H1 (cell line): Measurements from ENCODE around the gene PGBD4. TPM values are rescaled to one million over a fixed set of nuclear protein-coding genes. Genes with fewer than 3 reads are reported as not detected.

ENCODE experiments used
- CTCF ChIA-PET: fragments of 300-600 bp; sonication (Branson Sonifier 250); formaldehyde crosslinking; loops from one replicate; lab custom pipeline; 2021; ENCODE audit not compliant: partially characterized antibody; lab: Charles Lee
- POLR2A ChIA-PET: fragments of 300-600 bp; sonication (Branson Sonifier 250); formaldehyde crosslinking; loops from one replicate; lab custom pipeline; 2021; ENCODE audit warnings: inconsistent platforms; ENCODE audit not compliant: partially characterized antibody; lab: Charles Lee
- DNase-seq, 2 experiments: peaks; one replicate each; pipeline versions ENCODE4 v3.0.0 to v3.0.0-alpha.2; 2010 to 2022; ENCODE audit warnings: low spot score in 2 of 2, low read depth in 1 of 2, mixed read lengths in 1 of 2
- FAIRE-seq: peaks from 2 replicates; lab custom pipeline; 2011; peaks lifted over from hg19 to GRCh38; lab: Jason Lieb, UNC
- H2AFZ ChIP-seq: 2 replicates; pipeline ENCODE4 v1.8.1; 2012; ENCODE audit warnings: low read length, inconsistent platforms
- H2AK5ac ChIP-seq: 2 replicates; pipeline ENCODE4 v1.6.1; 2013; ENCODE audit warnings: low read depth, low read length
- H2BK120ac ChIP-seq: replicated peaks from 2 replicates; pipeline ENCODE3; 2013; ENCODE audit warnings: low read depth, low read length, inconsistent platforms
- H2BK12ac ChIP-seq: 2 replicates; pipeline ENCODE4 v1.6.1; 2013; ENCODE audit warnings: low read depth, low read length
- H2BK15ac ChIP-seq: 2 replicates; pipeline ENCODE4 v1.6.1; 2013; ENCODE audit warnings: low read length
- H2BK20ac ChIP-seq: 2 replicates; pipeline ENCODE4 v1.6.1; 2013; ENCODE audit warnings: low read length
- H2BK5ac ChIP-seq: 2 replicates; pipeline ENCODE4 v1.6.1; 2013; ENCODE audit warnings: low read depth, low read length
- H3K14ac ChIP-seq: 2 replicates; pipeline ENCODE4 v1.6.1; 2013; ENCODE audit warnings: inconsistent platforms; ENCODE audit not compliant: insufficient read length
- H3K18ac ChIP-seq: 2 replicates; pipeline ENCODE4 v1.6.1; 2013; ENCODE audit warnings: low read length; ENCODE audit errors: extremely low read depth
- H3K23ac ChIP-seq: 2 replicates; pipeline ENCODE4 v1.6.1; 2013; ENCODE audit warnings: inconsistent platforms; ENCODE audit not compliant: insufficient read length
- H3K23me2 ChIP-seq: 2 replicates; pipeline ENCODE4 v1.6.1; 2013; ENCODE audit warnings: low read depth, low read length
- H3K27ac ChIP-seq: 2 replicates; pipeline ENCODE4 v1.6.1; 2011; ENCODE audit warnings: low read depth, low read length, inconsistent platforms
- H3K27me3 ChIP-seq, 4 experiments: replicated peaks in 1 of 4; 1 replicate in 1 of 4; 2 replicates in 3 of 4; pipeline versions ENCODE4 v1.6.1 to v1.8.1; 2011 to 2013; ENCODE audit warnings: low read length in 3 of 4, mild to moderate bottlenecking in 3 of 4, inconsistent platforms in 2 of 4, mixed read lengths in 2 of 4, moderate library complexity in 1 of 4; ENCODE audit not compliant: control insufficient read depth in 3 of 4, insufficient read depth in 3 of 4; ENCODE audit errors: extremely low read depth in 1 of 4
- H3K36me3 ChIP-seq, 4 experiments: 2 replicates each; pipeline versions ENCODE4 v1.6.1 to v1.8.1; 2011 to 2013; ENCODE audit warnings: mild to moderate bottlenecking in 4 of 4, low read length in 3 of 4, moderate library complexity in 2 of 4, control low read depth in 1 of 4, inconsistent platforms in 1 of 4; ENCODE audit not compliant: insufficient read depth in 4 of 4, control insufficient read depth in 2 of 4
- H3K4ac ChIP-seq: replicated peaks from 2 replicates; pipeline ENCODE3; 2013; ENCODE audit warnings: low read length, low read depth, mixed read lengths, inconsistent platforms; ENCODE audit not compliant: insufficient read length
- H3K4me1 ChIP-seq, 4 experiments: replicated peaks in 1 of 4; 1 replicate in 1 of 4; 2 replicates in 3 of 4; pipeline versions ENCODE4 v1.6.1 to v1.8.1; 2011 to 2013; ENCODE audit warnings: low read length in 3 of 4, inconsistent platforms in 2 of 4, mixed read lengths in 1 of 4; ENCODE audit not compliant: insufficient read depth in 4 of 4, control insufficient read depth in 3 of 4
- H3K4me2 ChIP-seq, 2 experiments: 2 replicates each; pipeline versions ENCODE4 v1.6.1 to v1.8.1; 2011 to 2013; ENCODE audit warnings: low read depth in 2 of 2, low read length in 2 of 2, control low read depth in 1 of 2, inconsistent platforms in 1 of 2, mild to moderate bottlenecking in 1 of 2; ENCODE audit not compliant: insufficient read depth in 1 of 2
- H3K4me3 ChIP-seq, 4 experiments: fragments of 200-600, 300-600 bp in 1 of 4; sonication (generic), shearing (Covaris generic), sonication (Bioruptor Twin) in 1 of 4; 2 replicates each; pipeline versions ENCODE4 v1.5.1 to v1.8.1; 2011 to 2016; ENCODE audit warnings: low read length in 4 of 4, low read depth in 3 of 4, control low read depth in 2 of 4, inconsistent platforms in 2 of 4, mild to moderate bottlenecking in 2 of 4, mixed read lengths in 1 of 4, moderate library complexity in 1 of 4; ENCODE audit not compliant: insufficient read depth in 2 of 4; ENCODE audit errors: extremely low read depth in 1 of 4
- H3K56ac ChIP-seq: replicated peaks from 2 replicates; pipeline ENCODE3; 2013; ENCODE audit warnings: low read depth, mild to moderate bottlenecking, mixed read lengths, low read length, inconsistent platforms; ENCODE audit not compliant: insufficient read length
- H3K79me1 ChIP-seq: 2 replicates; pipeline ENCODE4 v1.6.1; 2013; ENCODE audit warnings: low read depth, low read length, control low read depth
- H3K79me2 ChIP-seq, 2 experiments: 2 replicates each; pipeline versions ENCODE4 v1.6.1 to v1.8.1; 2012 to 2013; ENCODE audit warnings: low read length in 2 of 2, mild to moderate bottlenecking in 2 of 2, inconsistent platforms in 1 of 2; ENCODE audit not compliant: insufficient read depth in 2 of 2, control insufficient read depth in 1 of 2
- H3K9ac ChIP-seq, 4 experiments: replicated peaks in 1 of 4; 1 replicate in 1 of 4; 2 replicates in 3 of 4; pipeline versions ENCODE4 v1.6.1 to v1.8.1; 2011 to 2013; ENCODE audit warnings: low read depth in 3 of 4, low read length in 3 of 4, control low read depth in 2 of 4, mild to moderate bottlenecking in 2 of 4, moderate library complexity in 2 of 4, inconsistent platforms in 1 of 4; ENCODE audit errors: extremely low read depth in 1 of 4
- H3K9me3 ChIP-seq, 2 experiments: 2 replicates each; pipeline versions ENCODE4 v1.6.1 to v1.8.1; 2012 to 2013; ENCODE audit warnings: mild to moderate bottlenecking in 2 of 2, moderate library complexity in 2 of 2, control low read depth in 1 of 2, inconsistent platforms in 1 of 2, low read depth in 1 of 2, low read length in 1 of 2, mixed read lengths in 1 of 2; ENCODE audit not compliant: insufficient read depth in 2 of 2
- H4K20me1 ChIP-seq, 2 experiments: replicated peaks in 1 of 2; 2 replicates each; pipeline versions ENCODE3 to v1.8.1; 2011 to 2013; ENCODE audit warnings: inconsistent platforms in 2 of 2, low read length in 2 of 2, mild to moderate bottlenecking in 1 of 2; ENCODE audit not compliant: insufficient read depth in 2 of 2, control insufficient read depth in 1 of 2
- H4K5ac ChIP-seq: 2 replicates; pipeline ENCODE4 v1.6.1; 2013; ENCODE audit warnings: low read length, low read depth, mixed read lengths, inconsistent platforms; ENCODE audit not compliant: insufficient read length
- H4K8ac ChIP-seq: 2 replicates; pipeline ENCODE4 v1.8.0; 2013; ENCODE audit warnings: mild to moderate bottlenecking, moderate library complexity, low read length, inconsistent platforms; ENCODE audit not compliant: insufficient read depth; ENCODE audit errors: extremely low read depth
- H4K91ac ChIP-seq: replicated peaks from 2 replicates; pipeline ENCODE3; 2013; ENCODE audit warnings: low read length, mixed read lengths, inconsistent platforms; ENCODE audit not compliant: insufficient read length
- ASH2L ChIP-seq: fragments of 200-600, 300-600 bp; sonication (generic); IDR thresholded peaks from one replicate; pipeline ENCODE4 v1.7.1; 2017; ENCODE audit warnings: low read length
- BACH1 ChIP-seq: IDR thresholded peaks from 2 replicates; pipeline ENCODE4 v1.6.1; 2012; ENCODE audit warnings: low read length, improper control_type of control experiment
- BCL11A ChIP-seq, 2 experiments: IDR thresholded peaks; one replicate each; pipeline ENCODE4 v1.6.1; 2011; ENCODE audit warnings: low read depth in 2 of 2, low read length in 2 of 2, mild to moderate bottlenecking in 2 of 2
- EP300 ChIP-seq, 2 experiments: IDR thresholded peaks; 1 replicate in 1 of 2; 2 replicates in 1 of 2; pipeline ENCODE4 v1.6.1; 2011 to 2012; ENCODE audit warnings: low read depth in 2 of 2, low read length in 2 of 2, mild to moderate bottlenecking in 2 of 2, borderline replicate concordance in 1 of 2, inconsistent platforms in 1 of 2, moderate library complexity in 1 of 2
- POLR2A ChIP-seq, 2 experiments: IDR thresholded peaks; 1 replicate in 1 of 2; 2 replicates in 1 of 2; pipeline ENCODE4 v1.6.1; 2011; ENCODE audit warnings: low read depth in 2 of 2, low read length in 2 of 2, mild to moderate bottlenecking in 2 of 2; ENCODE audit errors: control extremely low read depth in 1 of 2
- SRF ChIP-seq: IDR thresholded peaks from 2 replicates; pipeline ENCODE4 v1.6.1; 2011; ENCODE audit warnings: mild to moderate bottlenecking, low read depth, low read length, moderate library complexity
- TAF1 ChIP-seq: IDR thresholded peaks from 2 replicates; pipeline ENCODE4 v1.6.1; 2011; ENCODE audit warnings: mild to moderate bottlenecking, low read depth, low read length
- WGBS, 2 experiments: shearing (Covaris generic) in 1 of 2; methylation state at CpG; one replicate each; pipeline versions ENCODE4 v1.1.6 to v1.1.7; 2013 to 2015; ENCODE audit warnings: low lambda C conversion rate in 2 of 2, mixed read lengths in 2 of 2, inconsistent platforms in 1 of 2, low coverage in 1 of 2, missing lambda C conversion rate in 1 of 2; ENCODE audit not compliant: insufficient replicate concordance in 2 of 2, insufficient coverage in 1 of 2, insufficient read length in 1 of 2; ENCODE audit errors: extremely low coverage in 1 of 2, missing lambda C conversion rate in 1 of 2; 5-methylcytosine and 5-hydroxymethylcytosine counted together
- polyA plus RNA-seq, 7 experiments: library from polyadenylated mRNA; depleted of rRNA in 3 of 7; stranded (reverse) in 5 of 7; unstranded in 2 of 7; fragments of >200 nt in 5 of 7; fragments of 200-250 nt in 2 of 7; gene quantifications; 1 replicate in 5 of 7; 2 replicates in 1 of 7; 4 replicates in 1 of 7; pipeline versions ENCODE4 v1.2.1 to v1.2.3, GENCODE V29; 2011 to 2013; ENCODE audit warnings: missing spikeins in 2 of 7, mixed read lengths in 2 of 7
- total RNA-seq: library from RNA; stranded (reverse); fragmentation: NEBNext Ultra II Directional; extraction: Animal tissue kit (Norgen Biotek cat#: 25700); gene quantifications from 2 replicates; pipeline ENCODE4 v1.2.1, GENCODE V29; 2021
- TF ChIP-seq, protein P1 (sequence below), 3 experiments: IDR thresholded peaks; 1 replicate in 2 of 3; 2 replicates in 1 of 3; pipeline versions ENCODE4 v1.5.1 to v1.6.1; 2011; ENCODE audit warnings: low read length in 3 of 3, mild to moderate bottlenecking in 3 of 3, inconsistent platforms in 2 of 3, low read depth in 1 of 3, moderate library complexity in 1 of 3; ENCODE audit not compliant: insufficient read depth in 1 of 3; ENCODE audit errors: control extremely low read depth in 1 of 3

The PGBD4 gene
- total and polyA plus RNA-seq, 2 of the 8 experiments (the other 6 are each of a cell fraction or from before 2014, with no cell fraction given), result 0.68 to 0.76 TPM

DNA sequence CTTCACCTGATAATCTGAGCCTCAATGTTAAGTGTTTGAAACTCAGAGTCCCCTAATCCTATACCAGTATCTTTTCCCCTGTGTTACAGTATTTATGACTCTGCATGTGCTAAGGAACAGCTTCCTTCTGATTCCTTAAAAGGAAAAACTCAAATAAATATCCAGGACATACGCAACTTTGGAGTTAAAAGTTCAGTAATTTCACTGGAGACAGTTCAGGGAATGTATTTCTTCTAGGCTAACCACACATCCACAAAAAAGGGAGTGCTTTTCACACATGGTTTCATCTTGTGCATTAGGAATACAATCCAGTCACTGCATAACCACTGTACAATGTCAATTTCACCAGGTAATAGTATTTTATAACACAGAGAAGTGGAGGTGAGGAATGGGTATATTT is 31.0 kb downstream of the PGBD4 start:
- Histone ChIP-seq H2BK12ac (no peak overlapping the region), H3K56ac (no peak overlapping the region), H4K8ac (no peak overlapping the region), H3K36me3 (no peaks in the 10 kb centered on the region)
- TF ChIP-seq, protein P1, sequence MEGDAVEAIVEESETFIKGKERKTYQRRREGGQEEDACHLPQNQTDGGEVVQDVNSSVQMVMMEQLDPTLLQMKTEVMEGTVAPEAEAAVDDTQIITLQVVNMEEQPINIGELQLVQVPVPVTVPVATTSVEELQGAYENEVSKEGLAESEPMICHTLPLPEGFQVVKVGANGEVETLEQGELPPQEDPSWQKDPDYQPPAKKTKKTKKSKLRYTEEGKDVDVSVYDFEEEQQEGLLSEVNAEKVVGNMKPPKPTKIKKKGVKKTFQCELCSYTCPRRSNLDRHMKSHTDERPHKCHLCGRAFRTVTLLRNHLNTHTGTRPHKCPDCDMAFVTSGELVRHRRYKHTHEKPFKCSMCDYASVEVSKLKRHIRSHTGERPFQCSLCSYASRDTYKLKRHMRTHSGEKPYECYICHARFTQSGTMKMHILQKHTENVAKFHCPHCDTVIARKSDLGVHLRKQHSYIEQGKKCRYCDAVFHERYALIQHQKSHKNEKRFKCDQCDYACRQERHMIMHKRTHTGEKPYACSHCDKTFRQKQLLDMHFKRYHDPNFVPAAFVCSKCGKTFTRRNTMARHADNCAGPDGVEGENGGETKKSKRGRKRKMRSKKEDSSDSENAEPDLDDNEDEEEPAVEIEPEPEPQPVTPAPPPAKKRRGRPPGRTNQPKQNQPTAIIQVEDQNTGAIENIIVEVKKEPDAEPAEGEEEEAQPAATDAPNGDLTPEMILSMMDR (IDR thresholded peaks at IDR 0.05; ENCODE audit: control extremely low read depth in 1 of 3, insufficient read depth in 1 of 3, low read depth in 1 of 3, low read length in 3 of 3), result no peak
- TF ChIP-seq EP300 (IDR thresholded peaks at IDR 0.05; ENCODE audit: borderline replicate concordance in 1 of 2, low read depth in 2 of 2, low read length in 2 of 2) (no peak), SRF (no peak), TAF1 (no peak), BACH1 (no peak), POLR2A (IDR thresholded peaks at IDR 0.05; ENCODE audit: control extremely low read depth in 1 of 2, low read depth in 2 of 2, low read length in 2 of 2) (no peak), ASH2L (no peak), BCL11A (IDR thresholded peaks at IDR 0.05; ENCODE audit: low read depth in 2 of 2, low read length in 2 of 2) (no peak)
- TF ChIP-seq, all 59 proteins: peak for 0
- Histone ChIP-seq H3K79me2 (no peaks in the 10 kb centered on the region), H4K5ac (no peak overlapping the region), H3K79me1 (no peaks in the 10 kb centered on the region), H2BK120ac (no peak overlapping the region), H3K14ac (no peak overlapping the region), H4K20me1 (no peaks in the 10 kb centered on the region), H2BK20ac (no peak overlapping the region), H3K4me3 (no peak overlapping the region), H2BK5ac (no peak overlapping the region), H3K9ac (no peak overlapping the region), H2AK5ac (no peak overlapping the region), H3K23me2 (no peaks in the 10 kb centered on the region), H3K4me2 (no peak overlapping the region), H3K18ac (no peak overlapping the region), H2AFZ (no peak overlapping the region), H3K4ac (no peak overlapping the region), H3K4me1 (no peaks in the 10 kb centered on the region), H3K27ac (no peak overlapping the region), H3K9me3 (no peaks in the 10 kb centered on the region), H2BK15ac (no peak overlapping the region), H3K27me3 (no peaks in the 10 kb centered on the region), H3K23ac (no peak overlapping the region), H4K91ac (no peak overlapping the region)
- FAIRE-seq (peak; percentile 19), DNase-seq (no peak)
- POLR2A ChIA-PET, result interaction anchor here (1.2 to 1.4 kb wide), 2 partner anchors 9 to 10 kb away, joined by 3 to 7 read pairs; no protein-coding TSS in a partner anchor
- WGBS, 2 experiments, result 94% methylated on average over 1 of the region's 1 CpG; no CpG with 5 or more reads in 1 of the 2 experiments
- CTCF ChIA-PET, result interaction anchor here (0.9 to 5.2 kb wide), 3 partner anchors 22 to 30 kb away, joined by 3 to 26 read pairs (median 3); no protein-coding TSS in a partner anchor
